ENCODE data around the gene ARTN.

The ARTN gene

GRCh38 chr1:43947061-43947873 lies 13.7 kb downstream of the ARTN start:
- no peak for TF ChIP-seq CTCF (IDR thresholded peaks at IDR 0.05; ENCODE audit: borderline replicate concordance, insufficient read depth, low read depth, low read length)
- peak overlapping the region; percentile 95 for H3K4me3 ChIP-seq (ENCODE audit: low read depth, low read length)

GRCh38 chr1:43947874-43948437 lies 14.4 kb downstream of the ARTN start:
- peak overlapping the region; percentile 95 for H3K4me3 ChIP-seq (ENCODE audit: low read depth, low read length)
- no peak for TF ChIP-seq CTCF (IDR thresholded peaks at IDR 0.05; ENCODE audit: borderline replicate concordance, insufficient read depth, low read depth, low read length)

GRCh38 chr1:43949678-43950077 lies 16.1 kb downstream of the ARTN start:
- no peak overlapping the region for H3K4me3 ChIP-seq (ENCODE audit: low read depth, low read length)
- TF ChIP-seq CTCF (IDR thresholded peaks at IDR 0.05; ENCODE audit: borderline replicate concordance, insufficient read depth, low read depth, low read length): no peak

- H3K4me3 ChIP-seq (ENCODE audit: low read depth, low read length): no peak overlapping the region
- TF ChIP-seq CTCF (IDR thresholded peaks at IDR 0.05; ENCODE audit: borderline replicate concordance, insufficient read depth, low read depth, low read length): no peak
Measured at GRCh38 chr1:43951021-43951985, 17.7 kb downstream of the ARTN start.

GRCh38 chr1:43952731-43953346 lies 19.2 kb downstream of the ARTN start:
- H3K4me3 ChIP-seq (ENCODE audit: low read depth, low read length): no peak overlapping the region
- TF ChIP-seq CTCF (IDR thresholded peaks at IDR 0.05; ENCODE audit: borderline replicate concordance, insufficient read depth, low read depth, low read length): no peak

DNA sequence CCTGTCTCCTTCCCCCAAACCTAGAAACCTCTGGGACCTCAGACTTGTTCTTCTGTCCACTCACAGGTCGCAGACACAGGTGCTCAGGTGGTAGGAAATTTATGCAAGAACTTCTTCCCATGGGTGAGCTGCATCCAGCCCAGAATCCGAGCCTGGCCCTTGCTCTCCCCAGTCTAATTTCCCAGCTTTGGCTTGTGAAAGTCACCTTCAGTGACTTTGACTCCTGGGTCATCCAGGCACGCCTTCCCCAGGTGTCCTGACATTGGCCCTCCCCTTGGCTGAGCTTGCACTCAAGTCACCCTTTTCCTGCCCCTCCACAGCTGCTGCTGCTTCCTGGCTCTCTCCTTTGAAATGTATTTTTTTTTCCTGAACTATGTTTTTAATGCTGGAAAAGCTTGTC lies 19.8 kb downstream of the ARTN start:
- no peak overlapping the region for H3K4me3 ChIP-seq (ENCODE audit: low read depth, low read length)
- no peak for TF ChIP-seq CTCF (IDR thresholded peaks at IDR 0.05; ENCODE audit: borderline replicate concordance, insufficient read depth, low read depth, low read length)

Data from GM12875 (cell line).